GM12865 (cell line): ENCODE measurements around the gene MYH15.

ENCODE experiments used
- DNase-seq: peaks from one replicate; pipeline ENCODE4 v3.0.0; 2010; ENCODE audit warnings: low read depth
- H3K4me3 ChIP-seq: 2 replicates; pipeline ENCODE4 v1.5.1; 2011; ENCODE audit warnings: mild to moderate bottlenecking, low read depth, low read length, control low read depth
- CTCF ChIP-seq: IDR thresholded peaks from 2 replicates; pipeline ENCODE4 v1.5.1; 2011; ENCODE audit warnings: low read length, control low read depth, low read depth, inconsistent platforms; ENCODE audit not compliant: insufficient read depth; ENCODE audit errors: missing control alignments

The MYH15 gene

GRCh38 chr3:108489776-108490175, 20.6 kb downstream of the MYH15 start:
- peak; percentile 64 for DNase-seq
- peak; percentile 59 for TF ChIP-seq CTCF

GRCh38 chr3:108488631-108489030, 21.8 kb downstream of the MYH15 start:
- H3K4me3 ChIP-seq, result no peak overlapping the region
- no peak for DNase-seq
- no peak for TF ChIP-seq CTCF

More at GRCh38 chr3:108489776-108490175, 20.6 kb downstream of the MYH15 start:
- no peak overlapping the region for H3K4me3 ChIP-seq

- DNase-seq, result no peak
- no peak overlapping the region for H3K4me3 ChIP-seq
- no peak for TF ChIP-seq CTCF
Observed at GRCh38 chr3:108487439-108487838, 23.0 kb downstream of the MYH15 start.

- no peak for TF ChIP-seq CTCF
- DNase-seq, result no peak
- no peak overlapping the region for H3K4me3 ChIP-seq
Observed at GRCh38 chr3:108486941-108487340, 23.5 kb downstream of the MYH15 start.

GRCh38 chr3:108486338-108486737, 24.1 kb downstream of the MYH15 start:
- DNase-seq, result no peak
- H3K4me3 ChIP-seq, result no peak overlapping the region
- no peak for TF ChIP-seq CTCF

GRCh38 chr3:108485146-108485545, 25.2 kb downstream of the MYH15 start:
- peak; percentile 3 for DNase-seq
- TF ChIP-seq CTCF, result no peak
- no peak overlapping the region for H3K4me3 ChIP-seq

GRCh38 chr3:108479224-108479623, 31.2 kb downstream of the MYH15 start:
- no peak for TF ChIP-seq CTCF
- H3K4me3 ChIP-seq, result no peak overlapping the region
- DNase-seq, result no peak
